ENCODE results near the gene RABL2A. TPM values are rescaled to one million over a fixed set of nuclear protein-coding genes. Genes with fewer than 3 reads are reported as not detected.
"Not testable (repeated sequence)": the region's sequence is repeated elsewhere in the genome, so short reads cannot be mapped to it uniquely, and the experiment has no call there.

The RABL2A gene
- total RNA-seq, 1 donor from 2014 or later, result 27.6 TPM

- intact Hi-C loops (cut with micrococcal nuclease), result no loop called here
These were observed 52.4 kb downstream of the RABL2A start for GRCh38 chr2:113679457-113679856.

- intact Hi-C loops (cut with micrococcal nuclease), result no loop called here
These were observed 58.4 kb downstream of the RABL2A start for GRCh38 chr2:113685471-113685870.

GRCh38 chr2:113686537-113686936, 59.5 kb downstream of the RABL2A start:
- intact Hi-C loops (cut with micrococcal nuclease), result no loop called here

- intact Hi-C loops (cut with micrococcal nuclease), result not testable (repeated sequence)
These were observed 63.8 kb downstream of the RABL2A start for GRCh38 chr2:113690871-113691270.

Other genes starting within 250 kb of the RABL2A start
- 36.0 and 36.5 TPM in 2 replicates for gene ZNG1B, start 189.6 kb upstream of the RABL2A start, total RNA-seq
- 0.34 and 0.50 TPM in 2 replicates for gene FOXD4L1, start 128.6 kb upstream of the RABL2A start, total RNA-seq
- gene SLC35F5, start 129.4 kb downstream of the RABL2A start, total RNA-seq, result 17.8 and 22.9 TPM in 2 replicates